Stimulated activated CD8-positive, alpha-beta memory T cell treated with anti-CD3 and anti-CD28 coated beads, Interleukin-15, amount 100 ng/mL, for 1 hour (primary cell): ENCODE measurements around the gene SOX18.

ENCODE experiments used
- DNase-seq: peaks from one replicate; pipeline ENCODE4 v3.0.0-alpha.2; 2020; ENCODE audit warnings: low read depth

SOX18 gene

DNA sequence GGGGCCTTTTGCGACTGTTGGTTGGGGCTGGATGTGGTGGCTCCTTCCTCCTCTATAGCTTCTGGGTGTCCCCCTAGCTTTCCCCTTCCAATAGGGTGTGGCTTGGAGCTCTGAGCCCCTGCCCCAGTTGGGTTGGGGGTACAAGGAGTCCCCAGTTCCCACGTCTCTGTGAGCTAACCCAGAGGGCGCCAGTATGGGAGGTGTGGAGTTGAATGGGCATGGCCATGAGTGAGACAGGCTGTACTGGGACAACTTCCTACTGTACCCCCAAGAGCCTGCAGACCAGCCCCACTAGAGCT is 12.3 kb downstream of the SOX18 start:
- DNase-seq: no peak

DNA sequence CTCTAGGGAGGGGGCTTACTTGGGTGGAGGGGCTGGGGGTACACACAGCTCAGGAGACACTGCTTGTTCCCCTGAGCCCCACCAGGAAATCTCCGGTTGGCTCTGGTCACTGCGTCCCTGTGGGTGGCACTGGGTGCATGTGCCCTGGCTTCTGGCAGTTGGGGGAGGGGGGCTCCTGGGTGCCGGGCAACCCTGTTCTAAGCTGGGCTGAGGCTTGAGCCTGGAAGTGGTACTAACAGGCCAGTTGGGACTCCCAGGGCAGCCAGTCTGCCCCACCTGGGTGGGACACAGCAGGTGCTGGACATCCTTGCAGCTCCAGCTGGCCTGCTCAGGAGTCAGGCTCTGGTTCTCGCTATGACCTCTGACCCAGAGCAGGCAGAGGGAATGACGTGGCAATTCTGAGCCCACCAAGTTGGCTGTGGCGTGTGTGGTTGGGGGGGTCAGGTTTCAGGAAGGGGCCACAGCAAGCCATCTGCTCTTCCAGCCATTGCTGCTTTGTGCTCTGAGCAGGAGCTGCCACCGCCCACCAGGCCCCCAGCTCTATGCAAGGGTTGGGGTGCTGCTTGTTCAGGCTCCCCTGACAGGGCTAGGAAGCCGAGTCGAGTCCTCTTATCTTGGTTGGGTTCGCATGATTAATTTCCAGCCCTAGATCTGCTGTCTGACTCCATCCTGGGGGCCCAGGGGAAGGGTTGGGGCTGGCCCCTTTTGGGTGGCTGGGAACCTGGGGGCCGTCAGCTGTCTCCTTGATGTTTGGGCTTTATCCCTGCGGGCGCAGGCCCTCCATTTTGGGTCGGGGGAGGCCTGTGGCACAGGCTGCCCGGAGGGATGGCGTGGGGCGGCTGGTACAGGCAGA is 12.9 kb downstream of the SOX18 start:
- no peak for DNase-seq

GRCh38 chr20:64035933-64036345 is 13.5 kb downstream of the SOX18 start, which contains the start of gene C20orf204:
Gene C20orf204 (plus strand): TSS chr20:64036182. CDS start chr20:64036324, 142 bp downstream.
- no peak for DNase-seq

DNA sequence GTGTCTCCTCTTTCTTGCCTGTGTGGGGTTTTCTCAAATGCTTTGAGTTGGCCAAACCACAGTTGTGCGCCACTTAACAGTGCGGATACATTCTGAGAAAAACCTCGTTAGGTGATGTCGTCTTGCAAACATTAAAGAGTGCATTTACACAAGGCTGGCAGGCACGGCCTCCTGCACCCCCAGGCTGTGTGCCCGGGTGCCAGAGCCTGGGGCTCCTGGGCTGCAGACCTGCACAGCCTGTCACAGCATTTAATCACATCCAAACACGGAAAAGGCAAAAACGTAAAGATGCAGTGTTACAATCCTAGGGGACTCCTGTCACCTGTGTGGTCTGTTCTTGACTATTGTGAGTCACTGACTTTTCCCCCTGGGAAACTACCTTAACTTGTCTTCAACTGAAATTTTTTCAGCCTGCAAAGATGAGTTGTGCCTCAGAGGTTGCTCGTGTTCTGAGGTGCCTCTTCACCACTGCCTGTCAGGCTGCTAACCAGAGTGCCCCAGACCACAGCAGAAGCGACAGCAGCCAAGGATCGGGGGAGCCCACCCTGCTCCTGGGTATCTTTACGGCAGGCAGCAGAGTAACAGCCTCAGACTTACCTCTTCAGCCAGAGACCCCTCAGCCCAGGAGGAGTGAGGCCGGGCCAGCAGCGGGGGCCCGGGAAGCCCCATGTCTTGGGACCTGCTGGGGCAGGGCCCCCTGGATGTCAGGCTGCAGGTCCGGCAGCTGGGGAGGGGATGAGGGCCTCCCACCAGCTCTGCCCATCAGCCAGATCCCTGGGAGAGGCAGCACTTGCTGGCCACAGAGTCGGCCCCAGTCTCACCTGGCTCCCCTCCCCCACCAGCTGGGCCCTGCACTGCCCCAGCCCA is 14.1 kb downstream of the SOX18 start:
- DNase-seq: no peak

DNA sequence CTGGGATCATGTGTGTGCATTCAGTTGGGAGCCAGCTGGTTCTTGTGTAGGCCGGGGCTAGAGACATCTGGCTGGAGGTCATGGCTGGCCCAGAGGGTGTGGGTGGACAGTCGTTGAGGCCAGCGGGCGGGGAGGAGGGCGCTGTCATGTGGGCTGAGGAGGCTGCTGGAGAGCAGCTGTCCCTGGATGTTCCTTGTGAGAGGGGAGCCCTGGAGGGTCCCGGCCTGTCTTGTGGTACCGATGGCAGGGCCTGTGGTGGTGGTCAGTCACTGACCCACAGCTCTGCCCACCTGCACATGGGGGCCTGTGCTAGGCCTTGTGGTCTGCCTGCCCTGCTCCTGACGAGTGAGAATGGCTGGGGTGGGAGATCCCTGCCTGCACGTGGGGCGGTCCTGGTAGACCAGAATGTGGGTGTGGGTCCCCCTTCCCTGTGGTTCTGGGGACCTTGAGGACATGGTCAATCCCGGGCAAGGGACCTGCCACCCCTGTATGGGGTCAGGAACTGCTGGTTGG is 15.4 kb downstream of the SOX18 start:
- no peak for DNase-seq

DNA sequence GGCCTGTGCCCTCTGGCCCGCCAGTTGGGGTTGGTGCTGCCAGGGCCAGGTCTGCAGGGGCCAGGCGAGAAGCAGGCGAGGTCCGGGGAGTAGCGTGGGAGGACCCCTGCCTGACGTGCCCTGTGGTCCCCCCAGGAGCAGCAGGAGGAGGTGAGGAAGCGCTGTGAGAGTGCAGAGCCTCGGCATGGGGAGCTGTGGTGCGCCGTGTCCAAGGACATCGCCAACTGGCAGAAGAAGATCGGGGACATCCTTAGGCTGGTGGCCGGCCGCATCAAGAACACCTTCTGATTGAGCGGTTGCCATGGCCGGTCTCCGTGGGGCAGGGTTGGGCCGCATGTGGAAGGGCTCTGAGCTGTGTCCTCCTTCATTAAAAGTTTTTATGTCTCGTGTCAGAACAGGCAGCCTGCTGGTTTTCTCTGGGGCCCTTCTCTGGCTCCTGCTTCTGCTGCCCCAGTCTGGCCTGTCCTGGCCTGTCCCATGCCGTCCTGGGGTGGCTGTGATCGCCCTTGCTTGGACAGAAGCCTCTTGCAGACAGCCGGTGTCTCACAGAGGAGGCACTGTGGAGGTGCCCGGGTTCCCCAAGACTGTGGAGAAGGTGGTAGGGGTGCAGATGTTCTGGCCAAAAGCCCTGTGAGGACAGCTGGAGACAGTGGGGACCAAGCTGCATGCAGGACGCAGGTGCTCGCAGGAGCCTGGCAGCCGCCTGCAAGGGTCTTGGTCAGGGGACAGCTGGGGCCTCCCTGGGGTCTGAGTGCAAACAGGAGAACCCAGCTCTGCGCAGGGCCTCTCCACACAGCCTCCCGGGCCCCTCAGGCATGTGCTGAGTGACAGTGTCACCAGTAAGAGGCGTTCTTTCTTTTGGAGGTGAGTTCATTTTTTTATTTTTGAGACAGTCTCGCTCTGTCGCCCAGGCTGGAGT is 16.5 kb downstream of the SOX18 start:
- DNase-seq: no peak

GRCh38 chr20:64031822-64032314 is 17.6 kb downstream of the SOX18 start:
- DNase-seq: no peak

DNA sequence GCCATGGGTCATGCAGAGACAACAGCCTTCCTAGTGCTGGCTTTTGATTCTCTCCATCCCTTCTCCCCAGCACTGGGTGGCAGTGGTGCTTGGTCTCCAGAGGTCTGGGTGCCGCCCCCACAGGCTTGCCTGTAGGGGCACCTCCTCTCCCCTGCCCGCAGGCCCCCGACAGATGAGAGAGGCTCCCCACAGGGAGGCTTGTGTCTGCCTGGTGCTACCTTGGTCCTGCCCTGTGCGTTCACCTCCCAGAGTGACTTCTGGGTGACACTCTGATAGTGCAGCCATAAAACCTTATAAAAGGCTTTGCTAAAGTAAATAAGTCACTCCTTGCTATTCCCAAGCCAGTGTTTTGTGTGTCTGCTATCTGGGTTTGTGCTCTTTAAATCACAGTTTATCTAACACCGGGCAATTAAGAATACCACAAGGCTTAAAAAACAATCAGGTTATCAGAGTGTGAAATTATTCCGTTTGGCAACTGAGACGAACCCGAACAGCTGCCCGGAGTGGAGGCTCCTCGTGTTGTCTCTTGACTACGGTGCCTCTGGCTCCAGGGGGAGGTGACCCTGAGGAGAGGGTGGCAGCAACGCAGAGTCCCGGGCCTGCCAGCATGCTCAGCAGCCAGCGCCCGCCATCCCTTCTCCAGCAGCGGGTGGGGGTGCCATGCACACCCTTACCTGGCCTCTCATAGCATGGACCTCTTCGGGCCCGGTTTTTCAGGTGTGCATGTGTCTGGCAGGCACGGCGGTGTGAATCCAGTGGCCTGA is 18.9 kb downstream of the SOX18 start:
- DNase-seq: no peak

GRCh38 chr20:64029293-64030117 is 19.9 kb downstream of the SOX18 start:
- no peak for DNase-seq

DNA sequence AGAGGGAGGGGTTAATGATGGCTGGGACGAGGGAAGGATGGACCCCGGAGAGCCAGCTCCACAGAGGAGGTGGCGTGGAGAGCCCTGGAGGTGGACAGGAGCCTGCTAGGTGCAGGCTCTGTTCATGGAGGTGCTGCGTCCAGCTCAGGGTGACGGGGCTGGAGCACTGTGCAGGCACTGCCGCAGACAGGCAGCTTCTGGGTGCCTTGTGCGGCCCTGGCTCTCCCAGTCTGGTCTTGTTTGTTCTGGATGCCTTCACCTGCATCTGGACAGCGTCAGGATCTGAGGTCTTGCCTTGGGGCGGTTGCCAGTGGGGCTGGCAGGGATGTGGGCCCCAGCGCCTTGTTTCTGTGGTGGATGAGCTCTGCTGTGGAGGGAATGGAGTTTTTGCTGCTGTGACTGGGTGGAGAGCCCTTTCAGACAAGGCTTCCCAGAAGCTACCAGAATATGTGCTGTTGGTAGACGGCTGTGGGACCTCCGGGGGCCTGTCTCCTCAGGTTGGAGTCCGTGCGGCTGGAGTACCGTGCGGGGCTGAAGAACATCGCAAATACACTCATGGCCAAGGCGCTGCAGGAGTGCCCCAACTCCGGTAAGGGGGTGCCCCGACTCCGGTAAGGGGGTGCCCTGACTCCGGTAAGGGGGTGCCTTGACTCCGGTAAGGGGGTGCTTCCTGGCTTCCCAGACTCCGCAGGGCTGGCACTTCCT is 21.3 kb downstream of the SOX18 start:
- no peak for DNase-seq

GRCh38 chr20:64025826-64026412 is 23.5 kb downstream of the SOX18 start:
- DNase-seq: no peak

DNA sequence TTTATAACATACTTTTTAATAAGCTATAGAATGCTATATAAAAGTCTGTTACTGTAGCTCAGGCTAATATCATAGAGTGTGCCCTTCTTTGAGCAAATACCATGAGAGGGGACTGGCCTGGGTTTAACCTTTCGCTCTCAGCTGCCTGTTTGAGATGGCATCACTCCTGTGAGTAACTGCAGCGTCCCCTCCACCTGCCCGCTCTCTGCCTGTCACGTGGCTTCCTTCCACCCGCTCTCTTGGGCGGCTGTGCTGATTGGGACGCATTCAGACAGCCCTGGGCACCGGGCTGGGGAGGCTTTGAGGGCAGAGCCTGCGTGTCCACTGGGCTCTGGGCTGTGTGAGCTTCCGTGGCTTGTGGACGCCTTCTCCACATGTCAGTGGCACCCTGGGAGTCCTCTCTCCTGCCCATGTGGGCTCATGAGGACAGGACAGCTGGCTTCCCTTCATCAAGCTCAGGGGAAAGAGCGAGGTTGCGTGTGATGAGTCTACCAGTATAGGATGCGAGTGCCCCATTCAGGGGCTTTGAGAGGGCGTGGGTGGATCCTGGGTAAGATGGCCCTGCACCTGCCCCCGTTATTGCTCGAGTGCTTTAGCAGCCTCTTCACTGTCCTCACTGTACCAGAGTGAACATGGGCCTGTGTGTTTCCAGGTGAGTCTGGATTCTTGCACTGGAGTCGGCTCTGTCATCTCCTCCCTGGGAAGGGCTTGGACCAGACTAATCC is 24.2 kb downstream of the SOX18 start:
- no peak for DNase-seq

GRCh38 chr20:64024141-64024990 is 25.1 kb downstream of the SOX18 start:
- DNase-seq: no peak

- DNase-seq: no peak
These were observed 25.9 kb downstream of the SOX18 start for GRCh38 chr20:64023361-64024140.

- no peak for DNase-seq
These were observed 26.6 kb downstream of the SOX18 start for GRCh38 chr20:64022671-64023360.
